Activated CD4-positive, alpha-beta T cell treated with anti-CD3 and anti-CD28 coated beads for 48 hours (primary cell): ENCODE measurements around the gene REXO4.
"Not testable (repeated sequence)": the region's sequence is repeated elsewhere in the genome, so short reads cannot be mapped to it uniquely, and the experiment has no call there.

Experiments
- DNase-seq: peaks from one replicate; pipeline ENCODE4 v3.0.0-alpha.2; 2020

Gene REXO4, protein sequence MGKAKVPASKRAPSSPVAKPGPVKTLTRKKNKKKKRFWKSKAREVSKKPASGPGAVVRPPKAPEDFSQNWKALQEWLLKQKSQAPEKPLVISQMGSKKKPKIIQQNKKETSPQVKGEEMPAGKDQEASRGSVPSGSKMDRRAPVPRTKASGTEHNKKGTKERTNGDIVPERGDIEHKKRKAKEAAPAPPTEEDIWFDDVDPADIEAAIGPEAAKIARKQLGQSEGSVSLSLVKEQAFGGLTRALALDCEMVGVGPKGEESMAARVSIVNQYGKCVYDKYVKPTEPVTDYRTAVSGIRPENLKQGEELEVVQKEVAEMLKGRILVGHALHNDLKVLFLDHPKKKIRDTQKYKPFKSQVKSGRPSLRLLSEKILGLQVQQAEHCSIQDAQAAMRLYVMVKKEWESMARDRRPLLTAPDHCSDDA

DNA sequence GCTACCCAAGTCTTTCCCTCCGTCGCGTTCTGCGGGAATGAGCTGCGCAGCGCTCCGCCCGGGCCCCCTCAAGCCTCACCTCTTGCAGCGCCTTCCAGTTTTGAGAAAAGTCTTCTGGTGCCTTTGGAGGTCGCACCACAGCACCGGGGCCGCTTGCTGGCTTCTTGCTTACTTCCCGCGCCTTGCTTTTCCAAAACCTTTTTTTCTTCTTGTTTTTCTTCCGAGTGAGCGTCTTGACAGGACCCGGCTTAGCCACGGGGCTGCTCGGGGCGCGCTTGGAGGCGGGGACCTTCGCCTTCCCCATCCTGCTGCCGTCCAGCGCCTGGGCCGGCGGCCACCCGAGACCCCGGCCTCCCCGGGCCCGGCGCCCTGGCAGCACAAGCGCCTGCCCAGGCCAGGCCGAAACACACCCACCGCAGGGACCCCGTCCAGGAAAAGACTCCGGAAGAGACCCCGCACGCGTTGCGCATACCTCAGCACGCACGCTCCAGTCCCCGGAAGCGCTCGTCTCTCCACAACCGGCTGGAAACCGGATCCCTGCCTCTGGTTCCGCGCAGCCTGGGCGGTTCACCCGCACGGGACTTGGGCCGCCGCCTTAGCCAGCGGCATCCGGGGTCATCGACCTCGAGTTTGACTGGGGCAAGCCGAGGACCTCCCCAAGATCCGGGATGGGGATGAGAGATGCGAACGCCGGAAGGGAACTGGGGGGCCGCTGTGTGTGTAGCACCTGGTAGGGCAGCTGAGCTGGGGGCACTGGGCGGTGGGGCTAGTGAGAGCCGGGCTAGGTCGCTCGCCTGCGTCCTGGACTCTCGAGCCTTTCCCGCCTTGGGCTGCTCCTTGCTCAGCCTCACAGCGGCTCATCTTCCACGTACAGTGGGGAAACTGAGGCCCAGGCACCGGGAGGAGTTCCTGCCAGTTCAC is at the start of gene REXO4:
TSS of gene REXO4 (minus strand) at position 470 of the 921 bp plus-strand sequence. CDS start at position 304, 166 bp downstream.
- peak; percentile 94 for DNase-seq

DNA sequence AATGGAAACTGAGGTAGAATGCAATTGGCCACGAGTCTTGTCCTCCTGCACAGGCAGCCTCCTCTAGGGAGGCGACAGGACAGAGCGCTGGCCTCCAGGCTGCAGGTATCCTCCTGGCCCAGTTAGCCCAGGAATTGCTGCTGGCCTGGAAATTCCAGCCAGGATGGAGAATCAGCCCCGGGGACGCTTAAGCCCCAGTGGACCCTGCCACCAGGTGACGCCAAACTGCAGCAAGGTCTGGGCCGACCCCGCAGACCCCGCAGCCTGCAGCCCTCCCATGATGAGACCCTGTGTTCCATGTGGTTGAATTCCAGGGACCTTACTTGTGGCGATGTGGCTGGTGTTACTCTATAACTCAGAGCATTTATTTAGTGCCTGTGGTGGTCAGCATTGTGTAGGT is 49.3 kb upstream of the REXO4 start:
- DNase-seq: no peak

DNA sequence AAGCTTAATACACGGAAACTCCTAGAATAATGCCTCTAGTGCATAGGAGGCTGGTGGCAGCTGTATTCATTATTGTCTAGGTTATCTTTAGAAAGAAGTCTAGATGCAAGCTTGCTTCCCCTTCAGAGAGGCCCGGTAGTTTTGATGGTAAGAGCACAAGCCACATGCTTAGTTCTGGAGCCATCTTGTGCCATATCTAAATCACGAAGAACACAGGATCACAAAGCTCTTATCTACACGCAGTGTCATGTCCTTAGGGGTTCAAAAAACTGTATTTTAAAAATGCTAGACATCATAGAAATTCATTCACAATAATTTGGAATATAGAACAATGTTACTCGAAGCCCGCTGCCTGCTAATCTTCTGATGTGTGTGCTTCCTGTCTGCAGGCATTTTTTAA is 48.2 kb upstream of the REXO4 start:
- DNase-seq: no peak

DNA sequence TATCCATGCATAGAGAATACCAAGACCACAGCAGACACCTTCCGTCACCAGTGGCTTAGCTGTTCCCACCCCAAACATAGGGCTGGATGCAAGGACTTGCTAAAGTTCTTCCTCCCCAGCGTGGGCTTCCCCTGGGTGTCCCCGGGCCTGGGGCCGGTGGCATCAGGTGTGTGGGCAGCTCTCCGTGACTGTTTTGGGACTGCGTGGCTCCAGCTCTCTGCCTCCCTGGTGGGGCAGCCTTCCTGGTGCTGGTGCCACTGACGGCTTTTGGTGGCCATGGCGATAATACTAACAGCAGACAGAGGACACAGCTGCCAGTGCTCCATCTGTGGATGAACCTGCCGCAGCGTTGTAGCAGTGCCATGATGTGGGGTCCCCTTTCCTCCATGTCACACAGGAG is 46.8 kb upstream of the REXO4 start:
- no peak for DNase-seq

DNA sequence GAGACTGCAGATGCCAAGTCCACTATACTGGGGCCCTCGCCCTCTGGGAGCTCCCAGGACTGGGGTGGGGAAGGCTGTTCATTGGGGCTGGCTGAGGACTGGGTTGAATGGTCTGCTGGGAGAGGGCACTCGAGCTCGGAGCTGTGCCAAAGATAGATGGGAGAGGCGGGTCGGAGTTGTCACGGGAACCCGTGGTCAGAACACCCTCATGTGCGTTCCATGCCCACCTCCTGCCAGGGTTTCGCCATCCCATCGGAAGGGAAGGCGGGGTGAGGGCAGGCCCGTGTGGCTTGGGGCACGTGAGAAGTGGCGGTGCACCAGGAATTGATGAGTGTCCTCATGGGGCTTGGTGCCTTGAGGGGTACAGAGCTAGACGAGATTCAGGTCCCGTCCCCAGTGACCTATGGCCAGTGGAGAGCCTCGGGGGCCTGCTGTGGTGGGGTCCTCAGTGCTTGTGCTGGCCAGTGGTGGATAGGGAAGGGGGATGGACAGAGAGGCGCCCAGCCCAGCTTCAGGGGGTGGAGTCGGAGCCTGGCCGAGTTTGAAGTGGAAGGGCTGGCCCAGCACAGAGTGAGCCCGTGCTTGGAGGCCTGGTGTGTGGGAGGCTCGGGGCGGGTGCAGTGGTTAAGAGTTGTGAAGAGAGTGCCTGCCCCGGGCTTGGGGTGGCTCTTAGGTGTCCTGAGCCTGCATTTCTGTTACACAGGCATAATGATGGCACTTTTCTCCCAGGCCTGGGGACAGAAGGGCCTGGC is 46.2 kb upstream of the REXO4 start:
- no peak for DNase-seq

DNA sequence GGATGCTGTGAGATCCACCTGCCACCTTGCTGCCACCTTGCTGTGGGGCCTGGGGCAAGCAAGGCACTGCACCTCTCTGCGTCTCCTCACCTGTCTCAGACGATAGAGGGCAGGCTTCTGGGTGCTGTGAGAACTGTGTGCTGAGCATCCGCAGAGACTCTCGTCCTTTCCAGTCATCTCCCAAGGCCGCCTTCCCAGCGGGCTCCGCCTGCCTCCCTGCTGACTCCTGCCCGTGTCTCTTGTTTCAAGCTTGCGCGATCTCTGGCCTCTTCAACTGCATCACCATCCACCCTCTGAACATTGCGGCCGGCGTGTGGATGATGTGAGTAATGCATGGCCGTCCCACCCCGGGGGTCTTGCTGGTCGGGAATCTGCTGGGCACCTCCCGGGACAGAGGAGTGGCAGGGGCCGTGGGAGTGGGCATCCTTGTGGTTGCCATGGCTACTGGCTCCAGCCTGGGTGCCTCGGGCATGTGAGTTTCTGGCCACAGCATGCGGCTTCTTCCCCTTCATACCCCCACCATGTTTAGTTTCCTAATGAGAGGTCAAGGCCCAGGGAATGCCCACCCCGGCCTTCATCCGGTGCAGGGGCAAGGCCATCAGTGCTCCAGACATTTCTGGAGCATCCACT is 45.5 kb upstream of the REXO4 start:
- DNase-seq: no peak

DNA sequence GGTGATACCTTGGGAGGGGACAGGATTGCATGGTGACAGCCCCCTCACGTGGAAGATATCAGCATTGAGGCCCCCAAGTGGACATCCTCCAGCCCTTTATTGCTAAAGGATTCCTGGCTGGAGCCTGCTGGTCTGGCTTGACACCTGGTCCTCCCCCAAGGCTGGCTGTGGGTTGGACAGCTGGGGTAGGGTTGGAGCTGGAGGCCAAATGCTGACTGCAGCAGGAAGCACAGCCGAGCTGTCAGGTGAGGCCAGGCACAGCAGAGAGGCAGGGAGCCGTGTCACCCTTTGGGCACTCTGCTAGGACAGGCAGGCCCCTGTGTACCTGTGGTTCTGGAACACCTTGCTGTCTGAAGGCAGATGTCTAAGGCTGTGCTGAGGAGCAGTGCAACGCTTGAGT is 44.2 kb upstream of the REXO4 start:
- DNase-seq: no peak

DNA sequence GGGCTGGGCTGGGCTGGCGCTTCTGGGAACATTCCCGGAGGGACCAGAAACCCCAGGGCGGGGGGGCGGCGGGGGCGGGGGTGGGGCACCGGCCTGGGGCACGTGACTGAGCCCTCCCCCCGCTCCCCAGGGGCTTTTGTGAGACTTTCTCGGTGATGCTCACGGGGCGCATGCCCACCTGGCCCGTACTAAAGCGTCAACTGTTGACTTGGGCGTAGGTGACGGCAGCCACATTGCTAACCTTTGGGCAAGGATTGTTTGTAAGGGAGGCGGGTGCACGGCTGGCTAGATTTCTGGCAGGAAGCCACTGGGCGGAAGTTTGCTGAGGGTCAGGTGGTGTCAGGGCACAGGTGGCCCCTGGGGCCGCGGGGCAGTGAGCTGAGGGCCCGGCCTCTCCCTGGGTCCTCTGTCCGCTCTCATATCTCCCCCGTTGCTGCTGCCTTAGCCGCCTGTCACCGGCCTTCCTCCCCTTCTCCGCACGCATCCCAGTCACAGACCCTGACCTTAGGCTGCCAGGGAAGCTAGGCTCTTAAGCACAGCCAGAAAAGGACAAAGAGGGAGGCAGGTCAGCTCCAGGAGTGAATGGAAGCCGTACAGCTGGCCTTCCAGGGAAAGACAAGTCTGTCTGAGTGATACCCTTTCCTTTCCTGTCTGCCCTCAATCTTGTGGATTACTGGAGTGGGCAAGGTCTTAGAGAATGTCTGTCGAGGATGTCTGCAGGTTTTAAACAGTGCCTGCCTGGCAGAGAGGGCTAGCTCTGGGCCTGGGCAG is 42.8 kb upstream of the REXO4 start:
- peak; percentile 26 for DNase-seq

DNA sequence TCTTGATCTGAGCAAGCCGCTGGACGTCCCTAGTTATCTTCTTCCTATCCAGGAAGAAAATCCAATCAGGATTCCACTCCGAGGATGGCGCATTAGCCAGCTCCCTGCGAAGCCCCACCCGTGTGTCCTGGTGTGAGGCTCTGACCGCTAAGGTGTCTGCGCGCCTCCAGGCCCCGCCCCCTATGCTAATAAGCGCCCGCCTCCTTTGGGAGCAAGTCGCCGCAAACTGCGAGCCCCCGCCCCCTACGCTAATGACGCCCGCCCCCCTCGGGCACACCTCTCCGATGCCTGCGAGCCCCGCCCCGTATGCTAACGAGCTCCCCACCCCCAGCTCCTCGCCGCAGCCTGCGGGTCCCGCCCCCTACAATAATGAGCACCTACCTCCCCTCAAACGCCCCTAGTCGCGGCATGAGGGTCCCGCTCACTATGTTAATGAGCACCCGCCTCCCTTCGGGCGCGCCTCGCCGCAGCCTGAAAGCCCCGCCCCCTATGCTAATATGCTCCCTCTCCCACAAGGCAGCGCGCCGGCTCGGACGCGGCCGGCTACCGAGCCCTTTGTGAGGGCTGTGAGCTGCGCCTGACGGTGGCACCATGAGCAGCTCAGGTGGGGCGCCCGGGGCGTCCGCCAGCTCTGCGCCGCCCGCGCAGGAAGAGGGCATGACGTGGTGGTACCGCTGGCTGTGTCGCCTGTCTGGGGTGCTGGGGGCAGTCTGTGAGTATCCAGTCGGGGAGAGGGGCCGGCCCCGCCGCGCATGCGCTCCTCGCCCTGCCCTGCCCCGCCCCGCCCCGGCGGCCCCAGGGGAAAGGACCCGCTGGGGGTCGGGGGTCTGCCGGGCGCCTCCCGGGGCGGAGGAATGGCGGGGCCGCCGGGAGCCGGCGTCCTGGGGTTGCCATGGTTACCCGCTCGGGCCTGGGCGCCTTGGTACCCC is 41.9 kb upstream of the REXO4 start, which contains the start of gene CACFD1:
TSS of gene CACFD1 (plus strand) at position 503 of the 929 bp plus-strand sequence. CDS start at position 592, 89 bp downstream.
- peak; percentile 94 for DNase-seq

DNA sequence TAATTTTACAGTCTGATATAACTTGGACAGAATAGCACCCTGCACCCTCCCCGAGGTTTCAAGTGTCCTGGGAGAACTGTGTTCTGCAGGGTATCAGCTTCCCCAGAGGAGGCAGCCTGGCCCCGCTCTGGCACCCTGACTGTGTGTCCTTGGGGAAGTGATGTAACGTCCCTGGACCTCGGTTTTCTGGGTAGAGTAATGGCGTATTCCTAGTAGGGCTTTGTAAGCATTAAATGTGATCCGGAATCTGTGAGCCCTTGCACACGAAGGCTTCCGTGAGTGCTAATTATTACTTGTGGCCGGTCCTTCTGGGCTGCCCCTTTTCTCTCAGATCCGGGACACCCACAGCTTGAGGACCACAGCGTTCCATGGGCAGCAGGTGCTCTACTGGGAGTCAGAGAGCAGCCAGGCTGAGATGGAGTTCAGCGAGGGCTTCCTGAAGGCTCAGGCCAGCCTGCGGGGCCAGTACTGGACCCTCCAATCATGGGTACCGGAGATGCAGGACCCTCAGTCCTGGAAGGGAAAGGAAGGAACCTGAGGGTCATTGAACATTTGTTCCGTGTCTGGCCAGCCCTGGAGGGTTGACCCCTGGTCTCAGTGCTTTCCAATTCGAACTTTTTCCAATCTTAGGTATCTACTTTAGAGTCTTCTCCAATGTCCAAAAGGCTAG is 41.0 kb upstream of the REXO4 start:
- no peak for DNase-seq

DNA sequence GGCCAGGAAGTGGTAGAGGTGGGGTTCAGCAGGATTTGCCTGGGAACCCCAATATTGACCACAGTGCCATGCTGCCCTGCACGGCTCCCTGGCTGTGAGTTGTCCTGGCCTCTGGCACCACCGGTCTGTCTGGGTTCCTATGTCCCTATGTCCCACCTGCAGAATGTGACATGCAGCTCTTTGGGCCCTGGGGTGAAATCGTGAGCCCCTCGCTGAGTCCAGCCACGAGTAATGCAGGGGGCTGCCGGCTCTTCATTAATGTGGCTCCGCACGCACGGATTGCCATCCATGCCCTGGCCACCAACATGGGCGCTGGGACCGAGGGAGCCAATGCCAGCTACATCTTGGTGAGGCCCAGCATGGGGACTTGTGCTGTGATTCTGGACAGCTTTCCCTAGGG is 39.9 kb upstream of the REXO4 start:
- no peak for DNase-seq

DNA sequence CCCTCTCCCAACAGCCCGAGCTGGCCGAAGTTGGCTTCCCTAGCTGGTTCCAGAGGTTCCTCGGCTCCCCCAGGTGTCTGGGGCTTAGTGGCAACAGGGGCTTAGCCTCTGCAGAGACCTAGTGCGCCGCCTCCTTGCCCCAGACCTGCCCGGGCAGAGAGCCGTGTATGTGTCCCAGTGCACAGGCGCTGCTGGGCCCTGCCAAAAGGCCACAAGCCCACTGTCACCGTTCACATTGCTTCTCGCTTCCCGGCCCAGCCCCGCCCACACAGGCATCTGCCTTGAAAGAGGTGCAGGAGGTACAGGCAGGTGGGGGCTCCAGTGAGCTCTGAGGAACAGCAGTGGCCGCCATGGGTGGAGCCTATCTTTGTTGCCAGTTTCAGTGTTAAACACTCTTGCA is 39.4 kb upstream of the REXO4 start:
- no peak for DNase-seq

DNA sequence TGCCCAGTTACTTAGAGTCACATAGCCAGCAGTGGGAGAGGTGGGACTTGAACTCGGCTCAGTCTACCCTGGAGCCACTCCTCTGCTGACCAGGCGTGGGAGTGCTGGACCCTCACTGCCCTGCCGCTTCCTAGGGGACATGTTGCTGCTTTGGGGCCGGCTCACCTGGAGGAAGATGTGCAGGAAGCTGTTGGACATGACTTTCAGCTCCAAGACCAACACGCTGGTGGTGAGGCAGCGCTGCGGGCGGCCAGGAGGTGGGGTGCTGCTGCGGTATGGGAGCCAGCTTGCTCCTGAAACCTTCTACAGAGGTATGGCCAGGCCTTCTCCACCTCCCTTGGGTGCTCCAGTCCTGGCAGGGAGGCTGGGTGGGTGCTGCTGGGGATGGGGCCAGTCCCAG is 38.6 kb upstream of the REXO4 start:
- DNase-seq: no peak

DNA sequence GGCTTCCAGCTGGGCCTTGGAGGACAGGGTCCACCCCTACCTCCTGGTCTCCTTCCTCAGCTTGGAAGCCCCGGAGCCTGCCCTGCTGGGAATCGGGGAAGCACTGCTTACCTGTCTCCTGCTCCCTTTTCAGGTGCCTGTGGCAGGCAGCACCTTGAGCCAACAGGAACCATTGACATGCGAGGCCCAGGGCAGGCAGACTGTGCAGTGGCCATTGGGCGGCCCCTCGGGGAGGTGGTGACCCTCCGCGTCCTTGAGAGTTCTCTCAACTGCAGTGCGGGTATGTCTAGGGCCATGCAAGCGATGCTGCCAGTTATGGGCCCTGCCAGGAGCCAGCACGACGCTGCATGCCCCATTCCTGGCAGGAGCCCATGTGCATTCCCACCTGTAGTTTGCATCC is 38.1 kb upstream of the REXO4 start:
- DNase-seq: no peak

DNA sequence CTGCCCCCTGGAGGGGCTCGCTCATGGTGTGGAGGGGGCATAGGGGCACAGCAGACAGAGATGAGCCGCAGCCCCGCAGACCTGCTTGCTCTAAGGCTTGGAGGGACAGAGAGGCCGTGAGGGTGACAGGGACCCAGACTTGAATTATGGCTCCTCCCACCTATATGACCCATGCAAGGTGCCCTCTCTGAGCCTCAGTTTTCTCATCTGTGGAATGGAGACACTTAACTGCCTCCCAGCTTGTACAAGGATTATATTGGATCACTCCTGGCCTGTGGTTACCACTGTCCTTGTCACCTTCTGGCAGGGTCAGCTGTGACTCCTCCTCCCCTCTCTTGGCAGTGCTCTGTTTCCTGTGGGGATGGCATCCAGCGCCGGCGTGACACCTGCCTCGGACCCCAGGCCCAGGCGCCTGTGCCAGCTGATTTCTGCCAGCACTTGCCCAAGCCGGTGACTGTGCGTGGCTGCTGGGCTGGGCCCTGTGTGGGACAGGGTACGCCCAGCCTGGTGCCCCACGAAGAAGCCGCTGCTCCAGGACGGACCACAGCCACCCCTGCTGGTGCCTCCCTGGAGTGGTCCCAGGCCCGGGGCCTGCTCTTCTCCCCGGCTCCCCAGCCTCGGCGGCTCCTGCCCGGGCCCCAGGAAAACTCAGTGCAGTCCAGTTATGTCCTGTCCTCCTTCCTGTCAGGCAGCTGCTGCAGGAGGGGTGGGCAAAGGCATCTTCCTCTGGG is 37.3 kb upstream of the REXO4 start:
- no peak for DNase-seq

DNA sequence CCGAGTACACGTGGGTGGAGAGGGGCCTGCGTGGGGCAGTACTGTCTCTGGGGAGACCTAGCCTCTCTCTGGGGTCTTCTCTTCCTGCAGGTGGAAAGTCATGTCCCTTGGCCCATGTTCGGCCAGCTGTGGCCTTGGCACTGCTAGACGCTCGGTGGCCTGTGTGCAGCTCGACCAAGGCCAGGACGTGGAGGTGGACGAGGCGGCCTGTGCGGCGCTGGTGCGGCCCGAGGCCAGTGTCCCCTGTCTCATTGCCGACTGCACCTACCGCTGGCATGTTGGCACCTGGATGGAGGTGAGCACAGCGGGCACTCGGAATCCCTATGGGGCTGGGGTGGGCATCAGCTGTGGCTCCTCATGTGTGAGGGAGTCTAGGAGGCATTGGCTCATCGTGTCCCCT is 36.5 kb upstream of the REXO4 start:
- no peak for DNase-seq

DNA sequence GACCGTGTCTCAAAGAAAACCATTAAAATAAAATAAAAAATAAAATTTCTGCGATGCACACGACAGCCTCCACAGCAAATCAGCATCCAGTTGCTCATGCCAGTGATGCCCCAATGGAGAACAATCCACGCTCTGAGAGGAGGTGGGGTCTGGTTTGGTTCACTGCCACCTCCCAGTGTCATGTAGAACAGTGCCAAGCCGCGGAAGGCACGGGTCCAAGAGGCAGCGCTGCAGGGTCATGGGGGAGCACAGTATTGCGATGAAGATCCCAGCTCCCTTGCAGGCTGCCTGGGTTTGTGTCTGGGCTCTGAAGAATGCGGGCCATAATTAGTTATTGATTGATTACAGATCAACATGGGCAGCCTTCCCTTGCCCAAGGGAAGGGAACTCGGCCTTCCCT is 35.8 kb upstream of the REXO4 start:
- no peak for DNase-seq

DNA sequence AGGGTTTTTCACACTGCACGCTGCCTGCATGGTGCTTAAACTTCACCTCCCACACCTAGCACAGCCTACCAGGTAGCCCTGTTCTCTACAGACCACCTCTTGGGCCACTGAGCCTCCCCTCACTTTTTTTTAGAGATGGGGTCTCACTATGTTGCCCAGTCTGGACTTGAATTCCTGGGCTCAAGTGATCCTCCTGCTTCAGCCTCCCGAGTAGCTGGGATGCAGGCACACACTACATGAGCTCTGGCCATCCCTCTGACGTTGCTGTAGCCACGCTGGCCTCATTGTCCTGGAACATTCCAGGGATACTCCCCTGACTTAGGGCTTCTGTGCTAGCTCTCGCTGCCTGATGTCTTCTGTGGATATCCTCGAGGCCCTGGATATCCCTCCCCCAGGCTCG is 34.8 kb upstream of the REXO4 start:
- DNase-seq: no peak

DNA sequence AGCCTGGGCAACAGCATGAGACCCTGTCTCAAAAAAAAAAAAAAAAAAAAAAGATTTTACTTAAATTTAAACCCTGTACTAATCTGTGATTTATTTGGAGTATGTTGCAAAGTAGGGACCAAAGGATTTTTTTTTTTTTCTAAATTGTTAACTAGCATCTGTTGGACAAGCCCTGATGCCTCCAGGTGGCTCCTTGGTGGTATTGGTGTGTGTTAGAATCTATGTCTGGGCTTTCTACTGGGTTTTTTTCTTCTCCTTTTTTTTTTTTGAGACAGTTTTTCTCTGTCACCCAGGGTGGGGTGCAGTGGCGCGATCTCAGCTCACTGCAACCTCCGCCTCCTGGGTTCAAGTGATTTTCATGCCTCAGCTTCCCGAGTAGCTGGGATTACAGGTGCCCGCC is 34.1 kb upstream of the REXO4 start:
- not testable (repeated sequence) for DNase-seq
